ENCODE results near the gene MINDY4. TPM values are rescaled to one million over a fixed set of nuclear protein-coding genes. Genes with fewer than 3 reads are reported as not detected.

The MINDY4 gene
- total and polyA plus RNA-seq, 2 of the 4 experiments (the other 2 are of a cell fraction): 1.8 to 3.6 TPM

- H2AFZ ChIP-seq (replicated peaks; ENCODE audit: low read length, poor library complexity): no peak overlapping the region
- no TSS peak for BruUV-seq (replicated peaks)
- H3K18ac ChIP-seq (ENCODE audit: low read depth, low read length): no peak overlapping the region
- H3K27ac ChIP-seq (ENCODE audit: insufficient read depth, low read length): no peak overlapping the region
- dilution Hi-C loops (cut with HindIII; ENCODE audit: low sequenced_read_pairs, unreplicated experiment): no loop called here
- no peak overlapping the region for H2AK5ac ChIP-seq (ENCODE audit: low read depth, low read length)
- H3K56ac ChIP-seq (ENCODE audit: extremely low read depth, insufficient read depth, low read length): no peak overlapping the region
- no peak overlapping the region for H4K91ac ChIP-seq (ENCODE audit: insufficient read depth, low read depth, low read length)
- no peak overlapping the region for H3K9ac ChIP-seq (ENCODE audit: low read depth, low read length)
- no peak overlapping the region for H4K5ac ChIP-seq (ENCODE audit: low read depth, low read length)
- peaks cover 6% of the 10 kb centered on the region for H3K4me1 ChIP-seq (ENCODE audit: control insufficient read depth, insufficient read depth, low read length)
- intact Hi-C loops (cut with micrococcal nuclease): no loop called here
- H2BK15ac ChIP-seq (ENCODE audit: low read depth, low read length): no peak overlapping the region
- DNase-seq (no peak), ATAC-seq (ENCODE audit: low read depth) (peak; percentile 21)
- peaks cover 3% of the 10 kb centered on the region; the same call in 1 of the 2 replicates for H3K27me3 ChIP-seq (ENCODE audit: control insufficient read depth, insufficient read depth, low read length)
- H3K23ac ChIP-seq (ENCODE audit: low read depth, low read length): no peak overlapping the region
- no peaks in the 10 kb centered on the region for H3K9me3 ChIP-seq (ENCODE audit: control insufficient read depth, insufficient read depth, low read length)
- no peak overlapping the region for H2BK120ac ChIP-seq (ENCODE audit: low read depth, low read length)
- POLR2A ChIA-PET (ENCODE audit: unreplicated experiment): no interaction called here
- no peaks in the 10 kb centered on the region for H3K36me3 ChIP-seq (ENCODE audit: control insufficient read depth, insufficient read depth, low read length)
- H3K4ac ChIP-seq (ENCODE audit: low read depth, low read length): no peak overlapping the region
- in situ Hi-C loops (cut with MboI; ENCODE audit: low sequenced_read_pairs): no loop called here
- H2BK20ac ChIP-seq (ENCODE audit: low read depth, low read length): no peak overlapping the region
- no peak overlapping the region for H4K8ac ChIP-seq (ENCODE audit: low read depth in 2 of 2, low read length in 2 of 2)
- H3K4me3 ChIP-seq (ENCODE audit: insufficient read depth, low read depth, low read length): no peak overlapping the region
- H2BK5ac ChIP-seq (ENCODE audit: low read depth, low read length, poor library complexity, severe bottlenecking): no peak overlapping the region
- 0 out of 2 replicates have a peak, but pooled peaks cover 5% of the 10 kb centered on the region for H3K9me1 ChIP-seq (ENCODE audit: insufficient read depth, low read length)
- H4K20me1 ChIP-seq (ENCODE audit: insufficient read depth, low read length): no peaks in the 10 kb centered on the region
- TF ChIP-seq RFX5 (IDR thresholded peaks at IDR 0.05; ENCODE audit: low read depth, low read length) (no peak), FOS (IDR thresholded peaks at IDR 0.05; ENCODE audit: low read depth, low read length) (no peak), CEBPB (IDR thresholded peaks at IDR 0.05; ENCODE audit: low read depth, low read length) (no peak), POLR2A (IDR thresholded peaks at IDR 0.05; ENCODE audit: low read depth, low read length) (no peak), RAD21 (IDR thresholded peaks at IDR 0.05; ENCODE audit: low read length) (no peak), RCOR1 (IDR thresholded peaks at IDR 0.05; ENCODE audit: insufficient replicate concordance, low read length) (no peak), NFE2L2 (IDR thresholded peaks at IDR 0.05; ENCODE audit: low read depth, low read length) (no peak), USF2 (IDR thresholded peaks at IDR 0.05; ENCODE audit: low read depth, low read length) (no peak), MAFK (IDR thresholded peaks at IDR 0.05; ENCODE audit: low read depth, low read length) (no peak), CTCF (conservative IDR thresholded peaks at IDR 0.05; ENCODE audit: low read depth, low read length) (no peak)
- H3K14ac ChIP-seq (replicated peaks; ENCODE audit: low read depth, low read length): no peak overlapping the region
- H3K4me2 ChIP-seq (ENCODE audit: low read depth, low read length): no peak overlapping the region
- no peak overlapping the region for H2AK9ac ChIP-seq (replicated peaks; ENCODE audit: low read depth, low read length, poor library complexity)
- no CpG with 5 or more reads among the region's 7 CpGs for WGBS, 2 experiments (ENCODE audit: extremely low coverage in 2 of 2, insufficient read length in 1 of 2)
- CTCF ChIA-PET: interaction anchor here (0.7 kb wide), 1 partner anchor 17 kb away, joined by 3 read pairs; no protein-coding TSS in a partner anchor
- H3K79me1 ChIP-seq (ENCODE audit: low read depth in 1 of 2, low read length in 2 of 2): no peaks in the 10 kb centered on the region
Measured at GRCh38 chr7:30906014-30906413, 134.8 kb downstream of the MINDY4 start.

Data from IMR-90 (cell line).